COR-L47 (cell line): ENCODE results near the gene LRRC9.
"Not testable (repeated sequence)": the region's sequence is repeated elsewhere in the genome, so short reads cannot be mapped to it uniquely, and the experiment has no call there.

Source experiments
- DNase-seq: peaks from one replicate; lab custom pipeline; 2025; lab: John Stamatoyannopoulos, UW

Gene LRRC9

DNA sequence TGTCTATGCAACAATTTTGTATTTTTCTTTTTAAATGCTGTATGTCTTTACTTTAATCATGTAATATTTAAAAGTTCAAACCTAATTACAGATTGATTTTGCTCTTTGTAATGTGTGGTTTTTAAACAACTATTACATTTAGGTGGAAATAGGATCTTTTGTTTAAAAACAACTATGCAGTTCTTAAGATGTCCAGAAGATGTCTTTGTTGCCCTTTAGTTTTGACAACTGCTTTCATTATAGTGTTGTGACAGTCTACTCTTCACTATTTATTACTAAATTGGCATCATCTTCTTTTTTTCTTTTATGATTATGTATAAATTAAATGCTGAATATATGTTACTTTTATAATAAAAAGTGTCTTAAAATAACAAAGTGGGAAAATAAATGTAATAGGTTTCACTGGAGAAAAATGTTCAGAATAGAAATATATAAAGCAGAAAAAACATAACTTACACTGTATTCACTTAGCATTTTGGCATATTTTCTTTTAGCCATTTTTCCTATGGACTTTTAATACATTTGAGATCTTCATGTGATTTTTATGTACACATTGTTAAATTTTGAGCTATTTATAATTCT, 144.6 kb downstream of the LRRC9 start:
- peak; percentile 27 for DNase-seq

DNA sequence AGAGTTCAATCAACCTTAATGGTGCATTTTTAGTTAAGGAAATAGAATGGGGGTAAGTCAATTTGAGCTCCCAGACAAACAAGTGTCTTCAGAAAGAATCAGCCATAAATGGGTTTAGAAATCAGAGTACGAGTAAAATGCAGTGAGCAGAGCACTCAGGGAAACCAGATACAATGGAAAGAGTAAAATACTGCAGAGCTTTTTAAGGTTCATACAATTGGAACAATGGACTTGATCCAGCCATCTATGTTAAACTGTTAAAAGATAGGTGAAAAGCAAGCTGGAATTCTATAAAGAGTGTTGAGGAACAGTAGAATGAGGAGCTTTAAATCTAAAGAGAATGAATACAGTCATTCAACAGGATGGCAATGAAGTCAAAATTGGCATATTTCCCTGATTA, 147.9 kb downstream of the LRRC9 start:
- DNase-seq = no peak

DNA sequence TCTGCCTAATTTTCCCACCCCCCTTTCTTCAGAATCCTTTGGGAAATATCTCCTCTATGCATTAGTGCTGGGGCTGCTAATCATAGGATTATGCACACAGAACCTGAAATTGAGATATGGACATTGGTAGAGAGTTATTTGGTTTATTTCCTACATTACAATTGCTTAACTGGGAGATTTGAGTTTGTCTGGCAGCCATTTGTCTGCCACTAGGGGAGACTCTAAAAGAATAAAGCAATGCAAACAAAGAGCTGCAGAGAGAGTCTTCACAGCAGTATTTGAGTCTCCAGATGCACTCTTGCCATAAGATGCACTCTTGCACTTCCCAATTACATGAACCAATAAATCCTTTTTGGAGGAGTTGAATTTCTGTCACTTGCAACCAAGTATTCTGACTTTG, 159.8 kb downstream of the LRRC9 start:
- DNase-seq = no peak

DNA sequence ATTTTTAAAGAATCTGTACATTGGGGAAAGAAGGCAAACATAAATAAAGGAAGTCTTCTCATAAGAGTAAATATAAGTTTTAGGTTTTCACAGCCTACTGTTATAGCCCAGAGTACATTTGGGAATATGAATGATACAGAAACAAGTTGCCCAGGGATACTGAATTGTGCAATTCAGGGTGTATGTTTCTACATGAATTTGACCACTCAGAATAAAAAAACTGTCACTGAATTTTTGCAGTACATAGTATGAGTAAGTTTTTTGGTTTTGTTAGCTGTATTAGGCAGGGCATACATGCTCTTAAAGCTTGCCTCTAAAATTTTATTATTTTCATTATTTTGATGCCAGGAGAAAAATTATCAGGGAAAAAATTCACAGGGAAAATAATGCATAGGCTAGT, 165.1 kb downstream of the LRRC9 start:
- DNase-seq = no peak

DNA sequence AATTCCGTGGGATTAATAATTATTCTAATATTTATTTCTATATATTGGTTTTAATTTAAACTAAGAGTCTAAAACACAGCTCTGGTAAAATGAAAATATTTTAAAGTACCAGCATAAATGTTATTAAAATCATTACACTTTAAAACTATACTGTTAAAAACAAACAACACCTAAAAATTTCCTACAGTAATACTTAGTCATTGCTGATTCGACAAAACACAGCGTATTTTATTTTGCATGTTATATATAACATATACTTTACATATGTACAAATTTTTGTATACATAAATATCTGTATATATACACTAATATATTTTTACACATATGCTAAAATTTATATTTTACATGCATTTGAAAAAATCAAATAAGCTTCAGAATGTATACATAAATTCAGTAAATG, 165.7 kb downstream of the LRRC9 start:
- DNase-seq = no peak

DNA sequence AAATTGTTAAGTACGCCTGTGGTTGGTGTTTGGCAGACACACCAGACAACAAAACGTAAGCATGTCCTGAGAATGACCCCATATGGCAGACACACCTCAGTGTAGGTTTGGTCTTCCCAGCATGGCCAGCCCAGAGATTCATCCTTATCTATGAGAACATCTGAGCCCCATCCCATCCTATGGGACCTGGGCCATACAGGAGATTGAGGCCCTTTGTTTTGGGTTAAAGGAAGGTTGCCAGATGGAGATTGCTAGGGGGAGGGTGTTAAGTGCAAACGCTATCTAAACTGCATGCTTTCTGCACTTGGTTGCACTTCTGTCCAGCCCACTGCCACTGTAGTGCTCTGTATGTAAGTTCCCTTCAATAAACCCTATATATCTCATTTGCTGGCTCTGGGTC, 167.7 kb downstream of the LRRC9 start:
- no peak for DNase-seq

DNA sequence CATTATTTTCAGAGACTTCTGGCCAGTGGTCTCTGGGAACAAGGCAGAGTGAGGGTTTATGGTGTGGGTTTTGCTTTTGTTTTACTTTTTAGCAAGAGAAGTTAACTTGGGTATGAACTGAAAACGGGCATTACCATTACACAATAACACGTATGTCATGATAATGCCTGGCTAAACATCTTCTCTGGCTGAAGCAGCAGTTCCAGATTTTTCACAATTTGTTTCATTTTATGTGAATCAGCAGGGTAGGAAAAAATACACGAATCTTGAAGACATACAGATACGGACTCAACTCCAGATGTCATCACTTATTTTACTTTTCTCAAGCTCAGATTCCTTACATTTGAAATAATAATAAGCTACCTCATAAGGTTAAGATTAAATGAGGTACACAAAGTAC, 169.3 kb downstream of the LRRC9 start:
- no peak for DNase-seq

DNA sequence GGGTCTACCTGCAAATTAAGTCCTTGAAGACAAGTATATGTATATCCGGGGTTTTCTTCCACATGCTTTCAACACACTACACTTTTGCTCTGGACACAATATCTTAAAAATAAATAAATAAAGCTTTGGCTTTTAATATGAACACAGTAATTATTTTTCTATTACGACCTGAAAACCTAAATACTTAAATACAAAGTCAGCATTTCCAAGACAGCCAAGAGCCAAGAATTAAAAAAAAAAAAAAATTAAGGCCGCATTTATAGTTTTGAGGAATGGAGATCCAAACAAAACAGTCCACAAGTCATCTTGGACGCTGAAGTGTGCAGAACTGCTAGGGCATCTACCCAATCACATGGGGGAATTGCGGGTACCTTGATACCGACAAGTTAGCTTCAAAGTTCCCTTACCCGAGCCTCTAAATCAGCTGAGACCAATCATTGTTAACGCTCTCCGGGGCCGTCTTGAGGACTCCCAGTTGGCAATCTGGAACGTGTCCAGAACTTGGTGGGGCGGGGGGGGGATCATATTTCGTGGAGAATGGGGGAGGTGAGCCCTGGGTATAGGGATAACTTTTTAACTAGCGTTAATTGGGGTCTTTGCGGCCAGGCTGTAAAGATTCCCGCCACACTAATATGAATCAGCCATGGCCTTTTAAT, 171.0 kb downstream of the LRRC9 start:
- peak; percentile 50 for DNase-seq

DNA sequence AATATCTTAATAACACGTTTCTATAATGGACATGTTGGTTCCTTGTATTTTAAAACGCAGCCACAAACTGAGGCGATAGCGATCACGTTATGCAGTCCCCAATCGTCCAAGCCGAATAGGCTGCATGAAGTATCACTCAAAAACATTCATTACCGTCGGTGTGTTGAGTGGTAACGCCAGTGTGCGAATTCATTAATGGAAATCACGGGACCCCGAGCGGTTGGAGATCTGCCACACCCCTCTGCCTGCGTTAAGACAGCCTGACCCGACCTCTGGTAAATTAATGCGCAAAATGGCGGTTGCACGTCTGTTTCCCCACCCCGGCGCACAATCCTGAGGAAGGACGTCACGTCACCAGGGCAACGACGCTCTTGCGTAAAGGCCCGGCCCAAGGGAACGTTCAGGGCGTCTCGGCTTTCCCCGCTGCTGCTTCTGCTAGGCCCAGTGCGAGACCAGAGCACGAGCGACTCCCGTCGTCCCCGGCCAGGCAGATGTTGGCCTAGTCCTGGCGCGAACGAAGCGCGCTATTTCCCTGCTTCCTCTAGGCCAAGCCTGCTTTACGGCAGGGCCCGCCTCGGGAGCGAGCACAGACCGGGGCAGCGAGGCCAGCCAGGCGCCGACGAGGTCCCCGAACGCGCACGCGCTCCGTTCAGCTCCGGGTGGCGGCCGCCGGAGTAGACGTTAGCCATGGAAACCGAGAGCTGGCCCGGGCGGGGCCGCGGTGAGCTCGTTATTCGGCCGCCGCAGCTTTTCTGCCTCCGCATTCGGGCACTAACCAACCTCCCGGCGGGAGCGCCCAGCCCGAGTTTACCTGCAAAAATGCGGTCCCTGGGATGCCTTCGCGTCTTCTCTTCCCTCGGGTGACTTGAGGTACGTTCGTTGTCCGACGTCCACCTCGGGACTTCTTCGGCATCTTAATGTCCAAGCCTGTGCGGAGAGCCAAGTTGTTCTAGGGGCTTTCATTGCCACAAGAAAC, 171.9 kb downstream of the LRRC9 start, which contains the start of gene PCNX4:
PCNX4 (plus strand) TSS at position 374 of the 976 bp plus-strand sequence. CDS start 15,716 bp downstream, outside the sequence.
- peak; percentile 99 for DNase-seq

DNA sequence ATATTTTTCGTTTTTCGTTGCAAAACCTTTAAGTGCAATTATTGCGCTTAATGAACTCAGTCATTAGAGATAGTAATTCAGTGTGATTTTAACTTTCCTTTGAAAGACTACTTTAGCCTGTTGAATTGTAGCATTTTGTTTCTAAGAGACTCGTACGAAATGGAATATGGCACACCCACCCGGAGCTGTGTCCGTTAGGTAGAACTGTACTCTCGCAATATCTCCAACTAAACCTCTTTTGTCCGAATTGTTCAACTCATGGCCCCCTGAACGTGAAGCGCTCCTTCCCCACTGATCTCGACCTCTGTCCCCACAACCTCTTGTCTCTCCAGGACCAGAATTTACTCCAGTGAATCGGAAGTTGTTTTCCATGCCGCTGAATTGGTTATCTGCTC, 172.6 kb downstream of the LRRC9 start:
- no peak for DNase-seq

DNA sequence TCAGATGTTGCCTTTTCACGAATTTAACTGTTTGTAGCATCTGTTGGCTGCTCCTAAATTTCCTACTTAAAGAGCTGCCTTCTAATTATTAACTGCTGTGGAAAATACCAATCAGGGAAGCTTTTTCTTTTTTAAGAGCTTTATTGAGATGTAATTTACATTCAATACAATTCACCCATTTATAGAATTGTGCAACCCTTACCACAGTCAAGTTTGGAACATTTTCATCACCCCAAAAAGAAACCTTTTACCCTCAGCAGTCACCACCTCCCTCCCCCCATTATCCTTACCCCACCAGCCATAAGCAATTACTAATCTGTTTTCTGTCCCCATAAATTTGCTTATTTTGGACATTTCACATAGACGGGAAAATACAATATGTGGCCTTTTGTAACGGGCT, 173.1 kb downstream of the LRRC9 start:
- DNase-seq = no peak

DNA sequence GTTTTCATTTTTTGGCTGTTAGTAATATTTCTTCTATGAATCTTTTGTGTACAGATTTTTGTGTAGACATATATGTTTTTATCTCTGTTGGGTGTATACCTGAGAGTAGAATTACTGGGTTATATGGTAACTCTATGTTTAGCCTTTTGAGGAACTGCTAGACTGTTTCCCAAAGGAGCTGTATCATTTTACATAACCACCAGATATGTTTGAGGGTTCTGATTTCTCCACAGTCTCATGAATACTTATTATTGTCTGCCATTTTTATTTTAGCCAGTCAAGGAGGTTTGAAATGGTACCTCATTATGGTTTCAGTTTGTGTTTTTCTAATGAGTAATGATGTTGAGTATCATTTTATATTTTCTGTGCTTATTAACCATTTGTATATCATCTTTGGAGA, 173.7 kb downstream of the LRRC9 start:
- DNase-seq = no peak

DNA sequence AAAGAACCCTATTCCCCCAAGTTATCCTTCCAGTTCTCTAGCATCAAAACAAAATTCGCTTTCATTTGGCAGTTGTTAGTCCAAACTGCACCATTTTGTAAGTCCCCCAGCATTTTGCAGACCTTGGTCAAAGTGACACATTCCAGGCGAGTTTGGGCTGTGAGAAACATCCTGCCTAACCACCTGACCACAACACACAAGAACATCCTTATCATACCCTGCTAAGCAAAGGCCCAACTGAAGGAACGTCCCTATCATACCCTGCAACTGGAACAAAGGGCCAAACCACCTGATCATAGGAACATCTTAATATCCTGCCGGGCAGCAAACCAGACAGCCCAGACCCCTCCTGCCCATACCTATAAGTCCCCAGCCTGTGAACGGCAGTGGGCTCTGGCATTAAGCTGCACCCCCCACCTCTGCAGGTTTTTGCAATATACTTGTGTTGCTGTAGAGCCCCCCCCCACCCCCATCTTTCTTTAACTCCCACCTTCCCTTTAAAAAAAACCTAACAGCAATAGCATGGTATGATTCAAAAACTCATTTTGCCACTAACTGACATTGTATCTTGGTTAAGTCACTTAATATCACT, 174.5 kb downstream of the LRRC9 start:
- DNase-seq = no peak

DNA sequence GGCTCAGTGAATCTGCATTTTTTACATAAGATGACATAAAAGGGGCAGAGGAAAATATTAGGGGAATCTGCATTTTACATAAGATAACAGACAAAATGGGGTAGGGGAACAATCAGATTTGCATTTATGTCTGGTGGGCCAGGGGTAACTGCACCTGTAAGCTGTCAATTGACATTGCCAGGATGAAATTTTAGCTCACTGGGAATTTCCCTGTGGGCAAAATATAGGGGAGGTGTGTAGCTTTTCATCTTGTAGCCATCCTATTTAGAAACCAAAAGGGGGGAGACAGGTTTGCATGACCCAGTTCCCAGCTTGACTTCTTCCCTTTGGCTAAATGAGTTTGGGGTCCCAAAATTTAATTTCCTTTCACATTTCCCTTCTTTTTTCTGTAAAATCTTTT, 175.3 kb downstream of the LRRC9 start:
- DNase-seq = no peak

DNA sequence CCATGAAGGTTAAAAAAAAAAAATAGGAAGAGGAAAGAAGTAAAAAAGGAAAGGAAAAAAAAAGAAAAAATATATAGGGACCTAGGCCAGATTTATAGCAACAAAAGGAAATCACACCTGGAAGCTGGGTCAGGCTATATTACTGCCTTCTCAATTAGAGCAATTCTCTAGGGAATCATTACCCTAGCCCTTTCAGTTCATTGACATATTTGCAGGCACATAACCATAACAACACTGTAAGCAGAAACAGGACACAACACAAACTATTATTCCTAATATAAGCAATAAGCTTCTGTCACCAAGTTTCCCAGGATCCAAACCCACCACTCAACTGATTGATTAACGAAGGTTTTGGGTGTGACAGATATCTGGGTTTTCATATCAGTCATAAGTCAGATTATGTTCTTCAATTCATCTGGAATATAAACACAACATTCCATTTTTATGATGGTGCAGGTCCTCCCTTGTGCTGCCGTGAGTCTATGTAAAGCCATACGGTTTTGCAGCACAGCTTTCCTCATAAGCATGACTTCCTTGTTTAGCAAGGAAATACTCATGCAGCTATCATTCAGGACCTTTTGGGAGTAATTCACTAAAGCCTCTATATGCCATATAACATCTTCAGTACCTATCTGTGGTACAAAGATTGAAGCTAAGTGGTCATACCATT, 176.0 kb downstream of the LRRC9 start:
- no peak for DNase-seq

DNA sequence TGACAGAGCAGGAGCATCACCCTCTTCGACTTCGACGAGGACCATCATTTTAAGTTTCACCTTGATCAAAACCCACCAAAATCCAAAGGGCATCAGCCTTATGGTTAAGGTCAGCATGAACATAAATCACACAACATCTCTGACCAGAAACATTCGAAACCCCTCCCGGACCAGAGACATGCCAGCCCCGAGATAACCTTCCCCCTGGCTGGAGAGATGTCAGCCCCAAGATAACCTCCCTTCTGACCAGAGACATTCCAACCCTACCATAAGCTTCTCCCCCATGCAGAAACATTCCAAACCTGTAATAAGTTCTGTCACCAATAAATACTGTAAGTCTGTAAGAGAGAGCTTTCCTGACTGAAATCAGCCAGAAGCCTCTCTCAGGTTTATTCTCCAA, 178.0 kb downstream of the LRRC9 start:
- DNase-seq = no peak

DNA sequence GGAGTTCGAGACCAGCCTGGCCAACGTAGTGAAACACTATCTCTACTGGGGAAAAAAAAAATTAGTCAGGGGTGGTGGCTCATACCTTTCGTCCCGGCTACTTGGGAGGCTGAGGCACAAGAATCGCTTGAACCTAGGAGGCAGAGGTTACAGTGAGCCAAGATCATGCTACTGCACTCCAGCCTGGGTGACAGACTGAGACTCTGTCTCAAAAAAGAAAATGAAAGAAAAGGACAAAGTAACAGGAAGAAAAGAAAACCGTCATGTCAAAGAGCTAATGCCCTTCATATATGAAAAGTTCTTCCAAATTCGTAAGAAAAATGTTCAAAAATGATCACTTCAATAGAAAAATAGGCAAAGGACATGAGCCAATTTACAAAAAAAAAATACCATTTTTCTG, 179.9 kb downstream of the LRRC9 start:
- DNase-seq = not testable (repeated sequence)

DNA sequence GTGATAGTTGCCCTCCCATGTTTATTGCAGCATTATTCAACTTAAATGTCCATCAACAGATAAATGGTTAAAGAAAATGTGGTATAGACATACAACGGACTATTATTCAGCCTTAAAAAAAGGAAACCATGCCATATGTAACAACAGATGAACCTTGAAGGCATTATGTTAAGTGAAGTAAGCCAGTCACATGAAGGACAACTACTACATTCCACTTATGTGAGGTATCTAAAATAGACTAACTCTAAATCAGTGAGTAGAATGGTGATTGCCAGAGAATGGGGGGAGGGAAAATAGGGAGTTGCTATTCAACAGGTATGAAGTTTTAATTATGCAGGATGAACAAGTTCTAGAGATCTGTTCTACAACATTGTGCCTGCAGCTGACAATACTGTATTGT, 181.8 kb downstream of the LRRC9 start:
- DNase-seq = no peak

DNA sequence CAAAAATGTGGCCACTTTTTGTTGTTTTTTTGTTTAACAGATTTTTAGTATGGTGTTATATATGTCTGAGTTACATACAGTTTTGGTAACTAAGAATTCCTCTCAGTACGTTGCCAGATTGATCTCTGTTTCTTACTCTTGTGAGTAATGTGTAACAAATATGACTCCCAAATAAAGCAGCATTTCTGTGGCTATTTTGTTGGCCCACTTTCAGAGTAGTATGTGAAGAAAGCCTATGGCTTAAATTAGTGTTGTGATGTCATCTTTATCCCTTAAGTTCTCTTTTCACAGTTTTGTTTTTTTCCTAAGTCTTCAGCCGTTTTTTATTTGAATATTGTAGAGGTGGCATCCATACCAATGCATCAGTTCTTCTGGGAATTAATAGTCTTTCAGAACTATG, 182.4 kb downstream of the LRRC9 start:
- no peak for DNase-seq

DNA sequence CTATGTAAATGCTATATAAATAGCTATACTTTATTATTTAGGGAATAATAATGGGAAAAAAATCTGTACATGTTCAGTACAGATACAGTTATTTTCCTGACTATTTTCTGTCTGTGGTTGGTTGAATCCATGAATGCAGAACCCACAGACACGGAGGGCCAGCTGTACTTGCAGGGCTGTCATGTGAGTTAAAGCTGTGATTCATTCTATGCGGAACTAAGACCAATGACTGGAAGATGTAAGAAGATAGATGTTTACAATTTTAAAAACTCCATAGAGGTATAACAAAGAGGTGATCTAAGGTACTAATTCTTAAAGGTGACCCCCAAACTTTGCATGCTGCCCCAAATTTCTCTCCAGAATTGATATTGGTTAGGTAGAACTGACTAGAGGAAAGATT, 186.4 kb downstream of the LRRC9 start:
- DNase-seq = no peak

DNA sequence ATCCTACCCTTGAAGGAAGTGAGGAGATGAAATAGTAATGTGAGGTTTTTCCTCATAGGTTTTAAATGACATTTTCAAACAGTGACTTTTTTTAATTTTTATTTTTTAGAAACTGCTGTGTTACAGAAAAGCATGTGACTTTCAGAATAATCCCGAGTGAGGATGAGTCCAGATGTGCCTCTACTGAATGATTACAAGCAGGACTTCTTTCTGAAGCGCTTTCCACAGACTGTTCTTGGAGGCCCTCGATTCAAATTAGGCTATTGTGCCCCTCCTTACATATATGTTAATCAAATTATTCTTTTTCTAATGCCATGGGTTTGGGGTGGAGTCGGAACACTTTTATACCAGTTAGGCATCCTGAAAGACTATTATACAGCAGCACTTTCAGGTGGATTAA, 187.5 kb downstream of the LRRC9 start:
- DNase-seq = no peak

DNA sequence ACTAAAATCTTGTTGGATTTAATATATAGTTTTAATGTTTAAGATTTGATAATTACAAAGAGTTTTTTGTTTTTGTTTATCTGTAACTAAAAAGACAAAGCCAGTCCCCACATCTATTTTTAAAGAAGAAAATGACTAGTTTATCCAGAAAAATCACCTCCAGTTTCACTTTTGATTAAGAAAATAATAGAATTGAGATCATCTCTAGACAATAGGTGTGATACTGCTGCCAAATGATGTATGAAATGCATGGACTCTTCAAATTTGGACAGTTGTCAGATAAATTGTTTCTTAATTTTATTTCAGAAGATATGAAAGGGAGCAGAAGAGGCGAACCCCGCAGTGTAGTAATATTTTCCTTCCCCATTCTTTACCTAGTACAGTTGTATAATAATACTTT, 191.8 kb downstream of the LRRC9 start:
- DNase-seq = no peak
